Lower leg skin (tissue), 4 donors: ENCODE results near the gene GRAMD2B. TPM values are rescaled to one million over a fixed set of nuclear protein-coding genes. Genes with fewer than 3 reads are reported as not detected.

Source experiments
- DNase-seq, 2 donors: peaks; one replicate each; pipeline ENCODE4 v3.0.0-alpha.2; 2019; ENCODE audit warnings: low spot score in 2 of 2
- H3K4me3 ChIP-seq: fragments of 200-600 bp; sonication (generic); 2 replicates; pipeline ENCODE4 v1.5.1; 2017; ENCODE audit warnings: mild to moderate bottlenecking, low read depth; ENCODE audit not compliant: poor library complexity, severe bottlenecking
- POLR2A ChIP-seq, 2 donors: fragments of 450-650 bp; IDR thresholded peaks; one replicate each; pipeline ENCODE4 v1.6.1; 2016 to 2017; ENCODE audit warnings: antibody characterized with exemption in 2 of 2, mild to moderate bottlenecking in 1 of 2, moderate library complexity in 1 of 2
- WGBS, 2 donors: methylation state at CpG; one replicate each; pipeline ENCODE4 v1.1.5; 2018; 5-methylcytosine and 5-hydroxymethylcytosine counted together
- intact Hi-C: fragments of 100-400 bp; cut with DNase I; formaldehyde crosslinking; loops from one replicate; pipeline ENCODE4 v1.15.0; 2023; ENCODE audit warnings: low total_unique reads
- total RNA-seq, 4 donors: library from RNA; depleted of rRNA; stranded (reverse); fragments of >200 nt; gene quantifications; one replicate each; pipeline ENCODE4 v1.1.0, GENCODE V29; 2016
- TF ChIP-seq, protein P1 (sequence below), 3 donors: fragments of 450-650 bp; IDR thresholded peaks; one replicate each; pipeline ENCODE4 v1.5.1; 2016; ENCODE audit warnings: antibody characterized with exemption in 3 of 3, mild to moderate bottlenecking in 3 of 3, moderate library complexity in 2 of 3

The GRAMD2B gene
- total RNA-seq, 4 donors from 2014 or later = 58.9 to 99.8 (median 75.8) TPM

DNA sequence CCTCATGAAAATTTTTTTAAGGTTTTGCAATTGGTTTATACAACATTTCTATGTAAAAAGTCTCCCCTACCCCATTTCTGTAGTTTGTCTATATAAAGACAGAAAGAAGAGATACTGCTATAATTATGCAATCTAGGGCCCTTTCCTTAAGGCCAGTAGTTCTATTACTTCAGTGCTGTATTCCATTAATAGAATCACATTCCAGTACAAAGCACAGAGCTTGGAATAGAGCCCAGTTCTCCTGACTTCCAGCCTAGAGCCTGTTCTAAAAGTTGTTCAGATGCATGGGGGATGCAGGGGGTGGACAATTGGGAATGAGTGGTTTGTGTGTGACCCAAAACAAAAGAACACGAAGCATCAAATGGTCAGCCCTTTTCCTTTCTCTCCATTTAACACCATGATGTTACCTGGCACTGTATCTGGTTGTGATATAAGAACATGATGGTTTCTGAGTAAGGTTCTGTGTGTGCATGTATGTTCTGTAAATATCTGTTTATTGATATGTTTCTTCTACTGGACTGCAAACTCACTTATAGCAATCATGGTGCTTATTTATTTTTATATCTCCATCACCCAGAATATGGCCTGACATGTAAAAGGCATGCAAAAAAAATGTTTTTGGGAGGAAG is 8.2 kb upstream of the GRAMD2B start:
- WGBS, 2 donors = 43 to 46% methylated on average over 1 of the region's 1 CpG
- H3K4me3 ChIP-seq = no peak overlapping the region
- intact Hi-C loops = no loop called here
- DNase-seq = peak in 1 of 2 donors; percentile 42
- TF ChIP-seq, protein P1, sequence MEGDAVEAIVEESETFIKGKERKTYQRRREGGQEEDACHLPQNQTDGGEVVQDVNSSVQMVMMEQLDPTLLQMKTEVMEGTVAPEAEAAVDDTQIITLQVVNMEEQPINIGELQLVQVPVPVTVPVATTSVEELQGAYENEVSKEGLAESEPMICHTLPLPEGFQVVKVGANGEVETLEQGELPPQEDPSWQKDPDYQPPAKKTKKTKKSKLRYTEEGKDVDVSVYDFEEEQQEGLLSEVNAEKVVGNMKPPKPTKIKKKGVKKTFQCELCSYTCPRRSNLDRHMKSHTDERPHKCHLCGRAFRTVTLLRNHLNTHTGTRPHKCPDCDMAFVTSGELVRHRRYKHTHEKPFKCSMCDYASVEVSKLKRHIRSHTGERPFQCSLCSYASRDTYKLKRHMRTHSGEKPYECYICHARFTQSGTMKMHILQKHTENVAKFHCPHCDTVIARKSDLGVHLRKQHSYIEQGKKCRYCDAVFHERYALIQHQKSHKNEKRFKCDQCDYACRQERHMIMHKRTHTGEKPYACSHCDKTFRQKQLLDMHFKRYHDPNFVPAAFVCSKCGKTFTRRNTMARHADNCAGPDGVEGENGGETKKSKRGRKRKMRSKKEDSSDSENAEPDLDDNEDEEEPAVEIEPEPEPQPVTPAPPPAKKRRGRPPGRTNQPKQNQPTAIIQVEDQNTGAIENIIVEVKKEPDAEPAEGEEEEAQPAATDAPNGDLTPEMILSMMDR (IDR thresholded peaks at IDR 0.05) = no peak
- TF ChIP-seq POLR2A (IDR thresholded peaks at IDR 0.05) = no peak

DNA sequence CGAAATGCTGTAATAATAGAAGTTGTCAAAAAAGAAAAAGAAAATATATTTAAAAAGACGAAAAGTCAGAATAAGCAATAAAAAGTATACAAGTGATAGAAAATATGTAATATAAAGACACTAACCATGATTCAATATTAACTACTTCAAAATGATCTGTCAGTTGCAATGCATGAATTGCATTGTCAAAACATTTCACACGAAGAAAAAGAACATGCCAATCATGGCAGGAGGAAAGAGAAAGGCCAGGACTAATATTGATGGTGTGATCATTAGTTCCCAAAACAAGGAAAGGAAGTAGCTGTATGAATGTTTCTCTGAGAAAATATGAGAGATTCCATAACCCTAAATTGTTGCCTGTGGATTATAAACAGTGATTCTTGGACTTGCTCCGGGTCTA is 7.4 kb upstream of the GRAMD2B start:
- DNase-seq = no peak
- intact Hi-C loops = no loop called here
- no peak for TF ChIP-seq POLR2A (IDR thresholded peaks at IDR 0.05)
- TF ChIP-seq, protein P1 (IDR thresholded peaks at IDR 0.05) = no peak
- no peak overlapping the region for H3K4me3 ChIP-seq
- 77 to 81% methylated on average over 4 of the region's 4 CpGs for WGBS, 2 donors

DNA sequence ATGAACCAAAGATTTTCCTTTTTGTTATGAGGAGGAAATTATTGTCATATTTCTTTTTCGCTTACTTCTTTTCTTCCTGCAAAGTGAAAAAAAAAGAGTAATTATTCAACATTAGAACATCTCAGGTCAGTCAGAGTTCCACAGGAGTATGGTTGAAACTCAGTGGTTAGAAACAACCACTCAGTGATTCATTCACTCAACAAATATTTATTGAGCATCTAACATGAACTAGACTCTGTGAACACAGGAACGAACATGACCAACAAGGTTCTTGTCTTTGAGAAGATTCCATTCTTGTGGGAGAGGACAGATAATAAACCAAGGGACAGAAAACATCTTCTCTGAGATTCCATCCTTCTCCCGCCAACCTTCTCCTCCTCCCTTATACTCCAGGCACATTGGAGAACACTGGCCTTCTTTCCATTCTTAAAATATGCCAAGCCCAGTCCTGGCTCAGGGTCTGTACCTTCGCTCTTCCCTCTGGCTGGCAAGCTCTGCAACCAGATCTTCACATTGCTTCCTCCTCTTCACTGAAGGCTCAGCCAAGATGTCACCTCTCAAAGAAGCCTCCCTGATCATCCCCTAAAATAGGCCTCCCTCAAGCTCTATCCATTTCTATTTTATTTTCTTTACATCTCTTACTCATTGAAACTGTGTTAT is 6.8 kb upstream of the GRAMD2B start:
- intact Hi-C loops = no loop called here
- no peak for TF ChIP-seq POLR2A (IDR thresholded peaks at IDR 0.05)
- TF ChIP-seq, protein P1 (IDR thresholded peaks at IDR 0.05) = no peak
- WGBS, 2 donors = 91 to 94% methylated on average over 4 of the region's 4 CpGs
- no peak overlapping the region for H3K4me3 ChIP-seq
- DNase-seq = no peak

DNA sequence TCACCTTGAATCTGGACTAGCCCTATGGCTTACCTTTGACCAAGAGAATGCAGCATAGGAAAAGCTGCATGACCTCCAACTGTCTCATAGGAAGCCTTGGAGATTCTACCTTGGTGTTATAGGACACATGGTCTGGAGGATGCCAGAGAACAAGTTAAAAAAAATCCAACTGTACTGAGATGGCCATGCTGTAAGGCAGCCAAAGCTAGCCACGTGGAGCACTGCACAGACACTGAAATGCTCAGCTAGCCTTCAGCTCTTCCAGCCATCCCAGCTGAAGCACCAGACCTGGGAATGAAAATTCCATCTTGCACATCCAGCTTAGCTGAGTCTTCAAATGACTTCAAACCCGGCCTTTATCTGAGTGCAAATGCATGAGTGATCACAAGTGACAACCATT is 6.0 kb upstream of the GRAMD2B start:
- no peak for DNase-seq
- no peak overlapping the region for H3K4me3 ChIP-seq
- 94% methylated on average over 2 of the region's 2 CpGs for WGBS, 2 donors
- TF ChIP-seq, protein P1 (IDR thresholded peaks at IDR 0.05) = no peak
- TF ChIP-seq POLR2A (IDR thresholded peaks at IDR 0.05) = no peak
- intact Hi-C loops = no loop called here

DNA sequence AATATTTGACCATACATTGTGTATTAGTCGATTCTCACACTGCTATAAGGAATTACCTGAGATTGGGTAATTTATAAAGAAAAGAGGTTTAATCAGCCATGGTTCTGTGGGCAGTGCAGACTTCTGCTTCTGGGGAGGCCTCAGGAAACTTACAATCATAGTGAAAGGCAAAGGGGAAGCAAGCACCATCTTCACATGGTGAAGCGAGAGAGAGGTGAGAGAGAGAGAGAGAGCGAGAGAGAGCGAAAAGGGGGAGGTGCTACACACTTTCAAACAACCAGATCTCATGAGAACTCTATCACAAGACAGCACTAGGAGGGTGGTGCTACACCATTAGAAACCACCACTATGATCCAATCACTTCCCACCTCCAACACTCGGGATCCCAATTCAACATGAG is 4.1 kb upstream of the GRAMD2B start:
- intact Hi-C loops = no loop called here
- WGBS, 2 donors = 87 to 95% methylated on average over 5 of the region's 5 CpGs
- no peak overlapping the region for H3K4me3 ChIP-seq
- TF ChIP-seq, protein P1 (IDR thresholded peaks at IDR 0.05) = no peak
- TF ChIP-seq POLR2A (IDR thresholded peaks at IDR 0.05) = no peak
- no peak for DNase-seq
